HG02610 (cell line): ENCODE data around the gene ZBED5.
"Not testable (repeated sequence)": the region's sequence is repeated elsewhere in the genome, so short reads cannot be mapped to it uniquely, and the experiment has no call there.

Source experiments
- ATAC-seq: cut with Tn5 transposase; IDR thresholded peaks from one replicate; pipeline ENCODE4 v1.9.1; 2021; ENCODE audit warnings: mild to moderate bottlenecking, moderate library complexity; ENCODE audit not compliant: unreplicated experiment

Gene ZBED5

GRCh38 chr11:10857709-10858438 lies at the start of gene ZBED5:
Gene ZBED5, minus strand, starts transcription at chr11:10858053. Its CDS starts 3,108 bp downstream, at chr11:10854945.
- ATAC-seq: peak; percentile 92

- no peak for ATAC-seq
Measured at GRCh38 chr11:10906521-10906920, 48.7 kb upstream of the ZBED5 start.

DNA sequence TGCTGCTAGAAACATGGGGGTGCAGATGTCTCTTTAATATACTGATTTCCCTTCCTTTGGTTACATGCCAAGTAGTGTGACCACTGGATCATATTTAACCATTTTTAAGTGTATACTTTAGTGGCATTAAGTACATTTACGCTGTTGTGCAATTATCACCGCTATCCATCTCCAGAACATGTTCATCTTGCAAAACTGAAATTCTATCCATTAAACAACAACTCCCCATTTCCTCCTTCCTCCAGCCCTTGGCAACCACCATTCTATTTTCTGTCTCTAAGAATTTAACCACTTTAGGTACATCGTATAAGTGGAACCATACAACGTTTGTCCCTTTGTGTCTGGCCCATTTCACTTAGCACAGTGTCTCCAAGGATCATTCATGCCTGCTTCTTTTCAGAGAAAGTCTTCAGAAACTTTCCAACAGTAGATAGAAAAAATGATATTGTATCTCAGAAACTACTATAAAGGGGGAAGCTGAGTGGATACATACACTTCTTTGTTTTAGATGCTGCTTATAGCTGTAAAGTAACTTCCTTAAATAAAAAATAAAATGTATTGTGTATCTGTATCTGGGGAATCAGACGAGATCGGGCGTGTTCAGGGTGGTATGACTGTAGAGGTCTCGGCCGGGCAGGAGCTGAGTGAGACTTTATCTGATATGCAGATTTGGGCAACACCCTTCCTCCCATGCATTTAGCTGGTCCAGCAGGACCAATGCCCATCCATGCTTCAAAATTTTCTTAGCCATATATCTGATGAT lies 44.6 kb upstream of the ZBED5 start:
- ATAC-seq: no peak

DNA sequence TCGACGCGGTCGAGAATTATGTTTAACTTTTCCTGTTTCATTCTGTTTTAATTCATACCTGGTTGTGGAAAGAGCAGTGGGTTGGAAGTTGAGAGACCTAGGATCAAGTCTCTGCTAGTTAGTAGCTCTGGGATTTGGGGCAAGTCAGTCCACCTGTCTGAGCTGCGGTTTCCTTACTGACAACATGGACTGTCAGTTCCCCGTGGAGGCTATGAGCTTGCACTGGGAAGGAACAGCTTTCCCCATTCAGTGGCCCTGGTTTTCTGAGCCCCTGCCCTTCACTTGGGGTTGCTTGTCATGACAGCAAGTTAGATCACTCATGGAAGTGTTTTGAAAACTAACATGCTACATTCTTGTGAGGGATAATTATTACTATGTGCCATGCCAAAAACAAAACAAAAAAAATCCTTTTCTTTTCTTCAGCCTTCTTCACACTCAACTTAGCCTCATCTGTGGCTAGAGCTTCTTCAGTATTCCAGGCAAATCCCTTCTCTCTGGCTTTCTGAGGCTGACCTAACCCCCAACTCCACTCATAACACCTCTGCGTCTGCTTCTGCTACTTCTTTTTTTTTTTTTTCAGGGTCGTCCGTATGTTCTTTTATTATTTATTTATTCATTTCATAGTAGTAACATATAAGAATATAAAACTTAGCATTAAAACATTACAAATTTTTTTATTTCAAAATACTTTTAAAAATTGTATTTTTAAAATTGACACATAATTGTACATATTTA lies 43.0 kb upstream of the ZBED5 start:
- no peak for ATAC-seq

DNA sequence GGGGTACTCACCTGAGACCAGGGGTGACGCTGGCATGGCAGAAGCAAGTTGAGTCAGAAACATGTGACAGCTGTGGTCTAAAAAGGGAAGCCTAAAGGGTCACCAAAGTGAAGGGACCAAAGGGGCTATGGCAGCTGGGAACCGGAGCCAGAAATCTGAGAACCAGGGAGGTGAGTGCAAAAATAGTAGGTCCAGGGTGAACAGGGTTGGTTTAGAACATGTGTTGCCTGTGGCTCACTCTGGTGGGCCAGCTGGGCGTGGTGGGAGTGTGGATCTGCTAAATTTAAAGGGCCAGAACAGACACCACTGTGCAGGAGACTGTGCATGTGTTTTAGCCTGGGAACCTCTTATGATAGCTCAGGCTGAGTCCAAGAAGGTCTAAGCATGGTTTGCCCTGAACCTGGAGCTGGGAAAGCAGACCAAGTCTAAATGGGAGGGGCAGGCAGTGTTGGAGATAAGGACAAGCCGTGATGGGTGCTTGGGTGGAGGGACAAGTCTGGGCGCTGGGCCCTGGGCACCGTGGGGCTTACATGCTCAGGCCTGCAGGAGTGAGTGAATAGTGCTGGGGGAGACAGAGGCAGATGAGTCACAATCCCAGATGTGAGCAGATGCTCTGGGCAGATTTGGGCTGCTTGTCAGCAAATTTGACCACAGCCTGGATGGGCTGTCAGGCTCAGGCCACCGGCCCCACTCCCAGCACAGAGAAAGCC lies 41.4 kb upstream of the ZBED5 start:
- ATAC-seq: peak; percentile 33

DNA sequence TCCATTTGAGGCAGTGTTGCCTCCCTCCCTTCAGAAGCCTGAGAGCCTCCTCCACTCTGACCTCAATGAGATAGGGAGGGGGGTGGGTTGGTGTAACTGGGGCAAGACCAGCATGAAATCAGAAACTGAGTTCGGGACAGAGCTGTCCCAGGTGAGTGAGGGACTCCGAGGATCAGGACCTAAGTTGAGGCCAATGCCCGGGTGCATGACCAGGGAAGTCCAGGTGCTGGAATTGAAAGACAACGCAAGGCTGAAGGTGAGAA lies 40.8 kb upstream of the ZBED5 start:
- no peak for ATAC-seq

DNA sequence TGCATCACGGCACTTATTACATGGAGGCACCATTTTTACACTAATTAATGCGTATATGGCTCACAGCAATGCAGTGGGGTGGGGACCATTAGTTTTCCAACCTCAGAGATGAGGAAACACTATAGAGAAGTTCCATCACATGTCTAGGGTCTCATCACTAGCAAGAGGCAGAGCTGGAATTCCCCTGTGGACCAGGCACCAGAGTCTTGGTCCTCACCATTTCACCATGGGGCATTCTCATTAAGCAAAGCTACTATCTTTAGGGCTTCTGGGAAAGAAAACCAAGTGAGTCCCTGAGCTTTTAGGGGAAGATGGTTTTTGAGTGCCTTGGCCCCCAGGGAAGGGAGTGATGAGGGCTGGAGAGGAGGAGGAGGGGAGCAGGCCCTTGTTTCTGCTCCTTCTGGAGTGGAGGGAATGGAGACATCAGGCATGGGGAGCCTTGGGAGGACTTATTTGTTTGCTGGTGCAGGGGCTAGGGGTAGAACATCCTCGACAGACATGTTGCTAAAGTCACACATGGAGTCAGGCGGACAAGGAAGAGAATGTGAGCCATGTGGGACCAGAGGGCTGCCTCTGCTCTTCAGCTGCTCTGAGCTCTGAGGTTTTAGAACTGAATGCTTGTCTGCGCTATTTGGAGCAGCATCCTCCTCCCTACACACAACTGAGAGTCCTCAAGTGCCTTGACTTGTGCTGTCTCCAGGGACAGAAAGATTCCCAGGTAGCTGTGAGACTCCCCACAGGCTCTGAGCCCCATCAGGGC lies 40.3 kb upstream of the ZBED5 start:
- no peak for ATAC-seq

GRCh38 chr11:10897150-10897549 lies 39.3 kb upstream of the ZBED5 start:
- no peak for ATAC-seq

GRCh38 chr11:10896493-10896892 lies 38.6 kb upstream of the ZBED5 start:
- ATAC-seq: no peak

- ATAC-seq: no peak
Measured at GRCh38 chr11:10895285-10895684, 37.4 kb upstream of the ZBED5 start.

DNA sequence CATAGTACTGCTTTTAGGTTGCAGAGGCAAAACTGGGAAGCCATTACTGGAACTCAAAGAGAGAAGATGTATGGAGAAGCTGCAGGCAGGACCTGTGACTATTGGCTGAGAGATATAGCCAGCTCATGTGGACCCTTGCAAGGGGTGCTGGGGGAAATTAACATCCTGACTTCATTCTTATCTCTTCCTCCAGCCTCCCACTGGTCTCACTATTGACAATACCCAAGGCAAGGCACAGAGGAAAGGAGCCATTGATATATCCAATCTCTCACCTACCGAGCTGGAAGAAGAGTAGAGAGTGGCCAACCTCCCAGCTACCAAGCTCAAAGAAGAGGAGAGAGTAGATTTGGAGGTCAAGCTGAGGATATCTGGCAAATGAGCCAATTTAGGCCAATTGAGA lies 36.8 kb upstream of the ZBED5 start:
- no peak for ATAC-seq

DNA sequence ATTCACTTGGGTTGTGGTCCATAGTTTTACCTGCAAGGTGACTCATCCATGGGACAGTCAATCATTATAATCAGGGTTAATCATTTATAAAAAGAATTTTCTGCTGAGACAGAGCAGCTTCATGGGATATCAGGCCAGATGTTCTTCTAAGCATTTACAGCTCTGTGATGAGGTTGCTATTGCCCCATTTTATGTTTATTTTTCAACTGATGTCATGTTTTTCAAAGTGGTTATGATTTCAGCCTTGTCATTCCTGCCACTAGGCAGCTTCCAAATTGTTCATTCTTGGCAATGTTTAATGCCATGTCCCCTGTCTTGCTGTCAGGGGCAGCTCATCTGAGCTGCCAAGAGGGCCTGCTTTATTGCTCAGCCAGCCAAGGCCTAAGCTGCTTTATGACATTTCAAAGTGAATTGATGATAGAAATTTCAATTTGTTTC lies 35.9 kb upstream of the ZBED5 start:
- ATAC-seq: no peak

- ATAC-seq: no peak
Measured at GRCh38 chr11:10892250-10892649, 34.4 kb upstream of the ZBED5 start.

GRCh38 chr11:10891151-10891720 lies 33.4 kb upstream of the ZBED5 start:
- ATAC-seq: no peak

GRCh38 chr11:10890083-10890482 lies 32.2 kb upstream of the ZBED5 start:
- ATAC-seq: not testable (repeated sequence)

- no peak for ATAC-seq
Measured at GRCh38 chr11:10887307-10887706, 29.5 kb upstream of the ZBED5 start.

GRCh38 chr11:10886652-10887250 lies 28.9 kb upstream of the ZBED5 start:
- no peak for ATAC-seq

DNA sequence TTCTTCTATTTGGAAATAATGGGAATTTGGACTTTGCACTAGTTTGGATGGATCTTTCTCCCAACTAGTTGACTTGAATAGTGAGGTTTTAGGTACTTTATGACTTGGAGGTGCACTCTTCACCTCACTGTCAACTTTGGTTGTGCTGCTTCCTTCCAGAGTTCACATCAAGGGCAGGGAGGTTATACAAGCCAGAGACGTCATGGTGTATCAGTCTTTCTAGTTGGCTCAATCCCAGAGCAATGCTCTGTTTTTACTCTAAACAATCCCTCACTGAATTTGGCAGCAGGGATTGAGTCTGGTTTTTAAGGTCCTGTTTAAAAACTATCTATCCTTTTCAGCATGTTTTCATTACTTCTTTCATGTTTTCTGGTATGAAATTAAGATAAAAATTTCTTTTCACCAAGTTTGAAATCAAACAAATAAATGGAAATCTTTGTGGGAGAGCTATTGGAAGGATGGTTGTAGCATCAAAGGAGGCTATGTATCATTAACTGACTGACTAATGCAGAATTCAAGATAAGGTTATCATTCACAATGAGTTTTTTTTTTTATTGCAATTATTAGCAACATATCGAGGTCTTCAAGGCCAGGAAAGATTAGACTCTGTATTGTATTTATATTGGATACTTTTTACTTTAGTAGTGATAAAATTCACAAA lies 28.0 kb upstream of the ZBED5 start:
- no peak for ATAC-seq

DNA sequence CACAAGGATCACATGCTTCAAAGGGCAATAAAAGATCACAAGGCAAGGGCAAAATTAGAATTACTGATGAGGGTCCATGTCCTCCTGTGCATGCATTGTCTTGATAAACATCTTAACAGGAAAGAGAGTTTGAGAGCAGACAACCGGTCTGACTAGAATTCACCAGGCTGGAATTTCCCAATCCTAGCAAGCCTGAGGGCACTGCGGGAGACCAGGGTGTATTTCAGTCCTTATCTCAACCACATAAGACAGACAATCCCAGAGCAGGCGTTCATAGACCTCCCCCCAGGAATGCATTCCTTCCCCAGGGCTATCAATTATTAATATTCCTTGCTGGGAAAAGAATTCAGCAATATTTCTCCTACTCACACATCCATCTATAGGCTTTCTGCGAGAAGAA lies 26.4 kb upstream of the ZBED5 start:
- ATAC-seq: not testable (repeated sequence)
